A673 (cell line): Measurements from ENCODE around the gene C17orf100. TPM values are rescaled to one million over a fixed set of nuclear protein-coding genes. Genes with fewer than 3 reads are reported as not detected.
"Not testable (repeated sequence)": the region's sequence is repeated elsewhere in the genome, so short reads cannot be mapped to it uniquely, and the experiment has no call there.

Experiments
- BruUV-seq: library from RNA; stranded (reverse); fragments of 400-500 nt; replicated peaks from 2 replicates; lab custom pipeline; 2021; lab: Mats Ljungman, UMichigan
- CTCF ChIA-PET: fragments of 300-600 bp; sonication (Branson Sonifier 250); formaldehyde crosslinking; loops from one replicate; lab custom pipeline; 2022; ENCODE audit warnings: antibody characterized with exemption; lab: Charles Lee
- POLR2A ChIA-PET: fragments of 300-600 bp; sonication (Branson Sonifier 250); formaldehyde crosslinking; loops from one replicate; lab custom pipeline; 2022; ENCODE audit warnings: antibody characterized with exemption; ENCODE audit not compliant: low non-redundant PET; lab: Charles Lee
- DNase-seq: peaks from one replicate; pipeline ENCODE4 v3.0.0-alpha.2; 2015; ENCODE audit warnings: low spot score
- H3K27ac ChIP-seq: fragments of 200-600 bp; sonication (generic); 2 replicates; pipeline ENCODE4 v1.5.1; 2016; ENCODE audit warnings: mixed run types, low read depth, mild to moderate bottlenecking, mixed read lengths, antibody characterized with exemption, low read length; ENCODE audit not compliant: poor library complexity, severe bottlenecking
- H3K27me3 ChIP-seq: fragments of 200-600 bp; sonication (generic); replicated peaks from 2 replicates; pipeline ENCODE4 v1.6.1; 2017; ENCODE audit warnings: mixed run types, low read depth, mild to moderate bottlenecking, mixed read lengths, antibody characterized with exemption, low read length; ENCODE audit not compliant: insufficient read depth, poor library complexity
- H3K36me3 ChIP-seq: fragments of 200-600 bp; sonication (generic); 2 replicates; pipeline ENCODE4 v1.6.1; 2016; ENCODE audit warnings: mixed run types, mild to moderate bottlenecking, mixed read lengths, antibody characterized with exemption, low read length; ENCODE audit not compliant: insufficient read depth, poor library complexity, severe bottlenecking
- H3K4me1 ChIP-seq: fragments of 200-600 bp; sonication (generic); 2 replicates; pipeline ENCODE4 v1.6.1; 2017; ENCODE audit warnings: mixed run types, mild to moderate bottlenecking, mixed read lengths, antibody characterized with exemption, low read length; ENCODE audit not compliant: insufficient read depth, poor library complexity, severe bottlenecking
- H3K4me3 ChIP-seq: fragments of 200-600 bp; sonication (generic); 2 replicates; pipeline ENCODE4 v1.5.1; 2016; ENCODE audit warnings: low read depth, mixed run types, mild to moderate bottlenecking, mixed read lengths, low read length; ENCODE audit not compliant: poor library complexity, severe bottlenecking
- H3K9me3 ChIP-seq: fragments of 200-600 bp; sonication (generic); 2 replicates; pipeline ENCODE4 v1.6.1; 2016; ENCODE audit warnings: mixed run types, low read depth, mild to moderate bottlenecking, mixed read lengths, antibody characterized with exemption, low read length; ENCODE audit not compliant: poor library complexity, severe bottlenecking
- EZH2 ChIP-seq: fragments of 200-600 bp; sonication (generic); IDR thresholded peaks from 2 replicates; pipeline ENCODE4 v1.6.1; 2017; ENCODE audit warnings: borderline replicate concordance, low read depth, mild to moderate bottlenecking, mixed read lengths, antibody characterized with exemption, low read length; ENCODE audit not compliant: poor library complexity, severe bottlenecking
- intact Hi-C: fragments of 100-400 bp; cut with micrococcal nuclease; formaldehyde crosslinking; loops from one replicate; pipeline ENCODE4 v1.10.0; 2022; ENCODE audit not compliant: unreplicated experiment
- total RNA-seq: library from RNA; stranded (reverse); gene quantifications from 2 replicates; pipeline ENCODE4 v1.2.3, GENCODE V29; 2021
- TF ChIP-seq, protein P1 (sequence below): fragments of 300-800, 200-600 bp; sonication (generic); conservative IDR thresholded peaks from 2 replicates; pipeline ENCODE4 v1.5.1; 2017; ENCODE audit warnings: low read depth, mild to moderate bottlenecking, antibody characterized with exemption, low read length, moderate library complexity, mixed read lengths

The C17orf100 gene
- total RNA-seq, 1 experiment from 2014 or later = 3.1 TPM

DNA sequence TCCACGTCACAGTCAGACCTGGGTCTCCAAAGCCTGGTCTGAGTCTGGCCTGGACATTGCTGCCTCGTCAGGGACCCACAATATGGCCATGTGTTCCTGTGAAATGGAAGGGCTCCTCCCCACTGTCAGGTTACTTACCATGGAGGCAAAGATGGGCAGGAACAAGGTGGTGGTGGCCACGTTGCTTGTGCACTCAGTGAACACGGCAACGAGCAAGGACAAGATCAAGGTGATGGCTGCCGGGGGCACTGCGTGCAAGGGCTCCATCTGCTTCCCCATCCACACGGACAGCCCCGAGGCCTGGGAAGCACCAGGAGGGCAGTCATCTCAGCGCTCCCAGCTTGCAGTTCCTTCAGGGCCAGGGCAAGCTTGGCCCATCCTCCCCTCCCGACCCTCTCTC, 39.1 kb downstream of the C17orf100 start:
- intact Hi-C loops = no loop called here
- DNase-seq = no peak
- ChIA-PET CTCF (no interaction called here), POLR2A (interaction anchor here (0.6 kb wide), 1 partner anchor 222 kb away, joined by 3 read pairs; no protein-coding TSS in a partner anchor)
- H3K9me3 ChIP-seq = no peaks in the 10 kb centered on the region
- TF ChIP-seq, protein P1, sequence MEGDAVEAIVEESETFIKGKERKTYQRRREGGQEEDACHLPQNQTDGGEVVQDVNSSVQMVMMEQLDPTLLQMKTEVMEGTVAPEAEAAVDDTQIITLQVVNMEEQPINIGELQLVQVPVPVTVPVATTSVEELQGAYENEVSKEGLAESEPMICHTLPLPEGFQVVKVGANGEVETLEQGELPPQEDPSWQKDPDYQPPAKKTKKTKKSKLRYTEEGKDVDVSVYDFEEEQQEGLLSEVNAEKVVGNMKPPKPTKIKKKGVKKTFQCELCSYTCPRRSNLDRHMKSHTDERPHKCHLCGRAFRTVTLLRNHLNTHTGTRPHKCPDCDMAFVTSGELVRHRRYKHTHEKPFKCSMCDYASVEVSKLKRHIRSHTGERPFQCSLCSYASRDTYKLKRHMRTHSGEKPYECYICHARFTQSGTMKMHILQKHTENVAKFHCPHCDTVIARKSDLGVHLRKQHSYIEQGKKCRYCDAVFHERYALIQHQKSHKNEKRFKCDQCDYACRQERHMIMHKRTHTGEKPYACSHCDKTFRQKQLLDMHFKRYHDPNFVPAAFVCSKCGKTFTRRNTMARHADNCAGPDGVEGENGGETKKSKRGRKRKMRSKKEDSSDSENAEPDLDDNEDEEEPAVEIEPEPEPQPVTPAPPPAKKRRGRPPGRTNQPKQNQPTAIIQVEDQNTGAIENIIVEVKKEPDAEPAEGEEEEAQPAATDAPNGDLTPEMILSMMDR = no peak
- no peak for TF ChIP-seq EZH2
- H3K27ac ChIP-seq = no peak overlapping the region
- no peak overlapping the region for H3K4me3 ChIP-seq
- peaks cover 23% of the 10 kb centered on the region for H3K27me3 ChIP-seq
- H3K36me3 ChIP-seq = no peaks in the 10 kb centered on the region
- no TSS peak for BruUV-seq
- no peaks in the 10 kb centered on the region for H3K4me1 ChIP-seq

DNA sequence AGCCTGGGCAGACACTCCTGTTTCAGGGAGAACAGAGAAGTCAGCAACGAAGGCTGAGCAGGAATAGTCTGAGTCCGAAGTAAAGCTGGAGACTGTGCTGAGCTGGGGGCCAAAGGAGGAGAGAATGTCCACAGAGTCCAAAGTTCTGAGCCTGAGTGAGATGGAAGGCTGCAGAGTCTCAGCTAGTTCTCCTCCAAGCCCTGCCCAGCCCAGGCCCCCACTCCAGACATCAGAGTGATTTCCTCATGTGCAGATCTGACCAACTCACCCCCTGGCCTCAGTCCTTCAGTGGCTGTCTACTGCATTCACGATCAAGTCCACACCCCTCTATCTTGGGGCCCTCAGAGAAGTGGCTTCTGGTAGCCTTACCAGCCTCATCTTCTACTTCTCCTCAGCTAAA, 40.0 kb downstream of the C17orf100 start:
- no peak for DNase-seq
- Histone ChIP-seq H3K4me1 (no peaks in the 10 kb centered on the region), H3K27ac (no peak overlapping the region), H3K9me3 (no peaks in the 10 kb centered on the region), H3K36me3 (no peaks in the 10 kb centered on the region), H3K27me3 (peaks cover 23% of the 10 kb centered on the region), H3K4me3 (no peak overlapping the region)
- CTCF ChIA-PET = no interaction called here
- BruUV-seq = no TSS peak
- POLR2A ChIA-PET = interaction anchor here (0.7 kb wide), 1 partner anchor 892 kb away, joined by 4 read pairs; the partner anchor contains the start of gene MPDU1
- intact Hi-C loops = no loop called here
- TF ChIP-seq, protein P1 = no peak
- no peak for TF ChIP-seq EZH2

DNA sequence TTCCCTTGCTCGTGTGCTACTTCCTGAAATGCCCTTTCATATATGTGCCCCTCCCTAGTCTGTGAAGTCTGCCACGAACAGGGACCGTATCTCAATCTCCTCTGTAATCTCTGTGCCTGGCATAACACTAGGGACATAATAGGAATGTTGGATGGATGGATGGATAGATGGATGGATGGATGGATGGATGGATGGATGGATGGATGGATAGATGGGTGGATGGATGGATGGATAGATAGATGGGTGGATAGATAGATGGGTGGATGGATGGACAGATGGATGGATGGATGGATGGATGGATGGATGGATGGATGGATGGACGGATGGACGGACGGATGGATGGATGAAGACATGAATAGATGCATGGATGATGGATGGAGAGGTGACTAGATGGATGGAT, 40.4 kb downstream of the C17orf100 start:
- H3K36me3 ChIP-seq, DNase-seq, intact Hi-C loops, BruUV-seq, H3K4me1 ChIP-seq, H3K27ac ChIP-seq, CTCF ChIA-PET, H3K4me3 ChIP-seq, H3K9me3 ChIP-seq: not testable (repeated sequence)
- POLR2A ChIA-PET = interaction anchor here (0.7 kb wide), 1 partner anchor 891 kb away, joined by 4 read pairs; the partner anchor contains the start of gene MPDU1
- peaks cover 23% of the 10 kb centered on the region for H3K27me3 ChIP-seq

DNA sequence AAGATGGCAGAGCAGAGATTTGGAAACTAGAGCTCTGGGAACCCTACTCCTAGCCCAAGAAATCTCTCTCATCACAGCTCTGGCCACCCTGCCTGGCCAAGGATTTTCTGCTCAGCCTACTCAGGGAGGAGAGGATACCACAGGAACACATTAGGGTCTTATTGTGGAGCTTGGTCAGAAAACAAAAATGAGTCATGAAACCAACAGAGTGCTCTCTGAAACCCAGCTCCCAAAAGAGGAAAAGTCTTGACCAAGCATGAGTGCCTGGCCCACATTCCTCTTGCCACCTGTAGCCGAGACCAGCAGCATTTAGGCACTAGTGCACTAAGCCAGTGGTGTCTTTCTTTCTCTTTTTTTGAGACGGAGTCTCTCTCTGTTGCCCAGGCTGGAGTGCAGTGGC, 43.5 kb downstream of the C17orf100 start:
- CTCF ChIA-PET = no interaction called here
- H3K9me3 ChIP-seq = no peaks in the 10 kb centered on the region
- H3K4me3 ChIP-seq = no peak overlapping the region
- POLR2A ChIA-PET = no interaction called here
- H3K27ac ChIP-seq = no peak overlapping the region
- no peaks in the 10 kb centered on the region for H3K36me3 ChIP-seq
- DNase-seq = no peak
- H3K4me1 ChIP-seq = no peaks in the 10 kb centered on the region
- no TSS peak for BruUV-seq
- TF ChIP-seq, protein P1 = no peak
- intact Hi-C loops = no loop called here
- peaks cover 17% of the 10 kb centered on the region for H3K27me3 ChIP-seq
